ENCODE results near the gene ATXN1. TPM values are rescaled to one million over a fixed set of nuclear protein-coding genes. Genes with fewer than 3 reads are reported as not detected.

Gene ATXN1
- total RNA-seq, 1 donor from 2014 or later: 23.7 TPM

DNA sequence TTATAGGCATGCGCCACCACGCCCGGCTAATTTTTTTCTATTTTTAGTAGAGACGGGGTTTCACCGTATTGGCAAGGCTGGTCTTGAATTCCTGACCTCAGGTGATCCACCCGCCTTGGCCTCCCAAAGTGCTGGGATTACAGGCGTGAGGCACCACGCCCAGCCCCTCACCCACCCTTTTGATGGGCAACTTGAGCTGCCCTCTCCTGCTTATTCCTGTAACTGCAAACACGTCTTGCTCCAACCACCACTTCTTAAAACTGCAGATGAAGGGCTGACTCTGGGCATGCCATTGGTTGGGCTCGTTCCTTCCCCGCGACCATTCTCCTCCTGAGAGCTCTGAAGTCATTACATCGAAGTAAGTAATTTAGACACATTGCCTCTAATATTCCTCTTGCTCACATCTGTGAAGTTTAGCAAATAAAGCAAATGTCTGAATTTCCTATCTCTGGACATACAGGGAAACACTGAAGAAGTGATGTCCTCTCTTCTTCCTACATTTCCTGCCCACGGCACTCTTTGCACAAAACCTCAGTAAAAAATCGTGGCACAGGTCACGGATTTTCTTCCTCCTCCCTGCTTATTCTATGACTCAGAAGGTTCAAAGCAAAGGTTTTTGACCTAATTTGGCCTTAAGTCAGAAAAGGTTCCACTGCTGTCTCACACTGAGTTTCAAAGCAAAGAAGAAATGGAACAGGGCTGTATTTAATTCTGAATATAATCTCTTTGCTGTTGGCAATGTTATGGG, 405.4 kb downstream of the ATXN1 start:
- no peak for DNase-seq (ENCODE audit: extremely low read depth, low read depth, low spot score)

- no peak for DNase-seq (ENCODE audit: extremely low read depth, low read depth, low spot score)
Observed at GRCh38 chr6:16355238-16355637, 406.0 kb downstream of the ATXN1 start.

DNA sequence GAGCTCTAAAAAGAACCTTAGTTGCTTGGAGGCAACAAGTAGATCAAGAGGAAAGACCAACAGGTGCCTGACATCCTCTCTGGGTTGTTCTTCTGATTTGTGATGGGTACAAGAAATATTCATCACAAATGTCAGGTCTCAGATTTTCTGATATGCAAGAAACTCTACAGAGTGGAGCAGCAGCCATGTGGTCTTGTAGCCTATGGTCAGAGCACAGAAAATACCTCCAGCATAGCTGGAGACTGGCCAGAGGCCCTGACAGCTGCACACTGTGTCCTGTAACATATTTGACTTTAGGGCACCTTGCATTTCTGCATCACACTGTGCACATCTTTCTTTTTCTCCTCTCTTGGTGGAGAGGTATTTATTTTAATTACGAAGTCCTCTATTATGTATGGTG, 406.6 kb downstream of the ATXN1 start:
- DNase-seq (ENCODE audit: extremely low read depth, low read depth, low spot score): no peak

GRCh38 chr6:16352821-16353438, 408.3 kb downstream of the ATXN1 start:
- no peak for DNase-seq (ENCODE audit: extremely low read depth, low read depth, low spot score)

GRCh38 chr6:16352258-16352635, 409.0 kb downstream of the ATXN1 start:
- DNase-seq (ENCODE audit: extremely low read depth, low read depth, low spot score): no peak

DNA sequence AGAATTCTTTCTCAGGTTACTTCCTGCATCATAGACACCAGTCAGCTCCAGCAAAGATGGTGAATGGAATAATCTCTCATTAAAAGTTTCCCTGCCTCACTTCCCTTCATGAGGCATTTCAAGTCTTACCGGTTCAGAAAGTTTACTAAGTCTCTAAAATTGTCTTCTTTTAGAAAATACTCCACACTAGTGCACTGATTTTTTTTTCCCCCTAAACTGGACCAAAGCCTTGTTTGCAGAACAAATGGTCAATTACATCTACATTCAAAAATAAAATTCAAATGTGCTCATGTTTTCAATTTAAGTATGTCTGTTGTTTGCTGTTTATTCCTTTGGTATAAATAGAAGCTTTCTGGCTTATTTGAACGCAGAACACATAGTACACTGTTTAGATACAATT, 411.7 kb downstream of the ATXN1 start:
- no peak for DNase-seq (ENCODE audit: extremely low read depth, low read depth, low spot score)

DNA sequence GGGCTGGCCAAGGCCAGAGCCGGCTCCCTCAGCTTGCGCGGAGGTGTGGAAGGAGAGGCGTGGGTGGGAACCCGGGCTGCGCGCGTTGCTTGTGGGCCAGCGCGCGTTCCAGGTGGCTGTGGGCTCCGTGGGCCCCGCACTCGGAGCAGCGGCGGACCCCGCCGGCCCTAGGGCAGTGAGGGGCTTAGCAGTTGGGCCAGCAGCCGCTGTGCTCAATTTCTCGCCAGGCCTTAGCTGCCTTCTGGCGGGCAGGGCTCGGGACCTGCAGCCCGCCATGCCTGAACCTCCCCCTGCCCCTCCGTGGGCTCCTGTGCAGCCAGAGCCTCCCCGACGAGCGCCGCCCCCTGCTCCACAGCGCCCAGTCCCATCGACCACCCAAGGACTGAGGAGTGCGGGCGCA, 414.4 kb downstream of the ATXN1 start:
- no peak for DNase-seq (ENCODE audit: extremely low read depth, low read depth, low spot score)

DNA sequence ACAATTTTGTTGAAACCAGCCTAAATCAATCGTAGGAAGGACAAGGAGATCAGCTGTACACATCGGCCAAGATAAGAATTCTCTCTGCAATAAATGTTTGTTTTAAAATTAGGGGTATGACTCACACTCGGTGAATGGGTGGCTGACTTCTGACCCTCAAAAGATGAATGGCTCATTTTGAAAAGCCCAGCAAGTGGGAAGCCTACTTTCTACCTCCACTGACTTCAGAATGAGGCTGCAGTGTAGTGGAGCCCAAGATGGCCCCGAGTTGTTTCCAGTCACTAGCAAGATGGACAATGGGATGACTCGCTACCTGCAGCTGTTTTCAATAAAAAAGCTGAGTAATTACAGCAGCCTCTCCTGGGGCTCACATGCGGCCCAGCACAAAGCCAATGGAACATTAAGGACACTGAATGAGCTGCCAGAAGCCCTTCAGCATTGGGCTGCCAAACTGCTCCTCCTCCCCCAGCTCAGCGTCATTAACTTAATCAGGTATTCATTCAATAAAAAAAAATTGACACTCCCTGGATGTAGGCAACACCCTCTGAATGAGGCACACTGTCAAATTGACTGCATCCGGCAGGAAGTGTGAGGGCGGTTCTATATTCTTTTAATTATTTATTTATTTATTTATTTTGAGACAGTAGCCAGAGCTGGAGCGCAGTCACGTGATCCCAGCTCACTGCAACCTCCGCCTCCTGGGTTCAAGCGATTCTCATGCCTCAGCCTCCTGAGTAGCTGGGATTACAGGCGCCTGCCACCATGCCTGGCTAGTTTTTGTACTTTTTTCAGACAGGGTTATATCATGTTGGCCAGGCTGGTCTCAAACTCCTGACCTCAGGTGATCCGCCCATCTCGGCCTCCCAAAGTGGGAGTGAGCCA, 415.6 kb downstream of the ATXN1 start:
- peak; percentile 51 for DNase-seq (ENCODE audit: extremely low read depth, low read depth, low spot score)

DNA sequence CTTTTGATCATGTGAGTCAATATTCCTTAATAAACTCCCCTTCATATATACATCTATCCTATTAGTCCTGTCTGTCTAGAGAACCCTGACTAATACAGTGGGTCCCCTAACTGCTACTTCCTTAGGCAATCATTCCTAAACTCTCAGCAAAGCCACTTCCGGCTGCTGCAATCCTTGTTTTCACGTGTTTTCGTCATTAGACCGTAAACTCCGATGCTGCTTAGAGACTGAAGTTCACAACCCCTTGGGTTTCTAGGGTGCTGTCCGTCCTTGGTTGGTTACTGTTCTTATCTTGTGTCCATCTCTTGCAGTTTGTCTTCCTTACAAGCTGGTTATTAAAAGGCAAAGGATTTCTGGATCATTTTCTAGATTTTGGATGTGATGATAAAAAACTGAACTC, 416.5 kb downstream of the ATXN1 start:
- no peak for DNase-seq (ENCODE audit: extremely low read depth, low read depth, low spot score)

DNA sequence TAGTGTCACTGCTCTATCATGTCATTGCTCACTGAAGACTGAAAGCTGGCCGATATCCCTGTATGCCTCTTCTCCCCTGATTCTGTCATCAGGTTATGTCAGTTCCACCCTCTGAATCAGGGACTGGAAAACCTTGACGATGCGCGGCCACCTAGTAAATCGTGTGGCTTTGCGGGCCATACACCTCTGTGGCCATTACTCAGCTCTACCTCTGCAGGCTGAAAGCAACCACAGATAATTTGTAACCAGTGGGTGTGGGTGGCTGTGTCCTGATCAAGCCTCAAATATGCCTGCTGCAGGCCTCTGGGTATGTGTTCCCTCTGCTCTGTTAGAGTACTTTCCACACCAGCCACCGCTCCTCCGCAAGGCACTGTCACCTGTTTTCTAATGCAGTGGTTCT, 417.7 kb downstream of the ATXN1 start:
- DNase-seq (ENCODE audit: extremely low read depth, low read depth, low spot score): no peak

DNA sequence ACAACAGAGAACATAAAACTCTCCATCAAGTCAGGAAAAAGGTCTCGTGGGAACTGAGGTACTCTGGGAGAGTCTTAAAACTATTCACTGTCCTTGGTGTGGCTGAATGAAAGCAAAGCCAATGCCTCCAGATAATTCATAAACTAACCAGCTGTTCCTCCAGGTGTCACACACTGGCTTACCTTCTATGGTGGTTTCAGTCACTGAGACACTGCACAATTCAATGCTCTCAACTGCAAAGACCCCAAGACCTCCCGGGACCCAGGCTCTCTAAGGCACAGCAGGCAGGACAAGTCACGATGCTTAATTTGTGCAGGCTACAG, 422.0 kb downstream of the ATXN1 start:
- no peak for DNase-seq (ENCODE audit: extremely low read depth, low read depth, low spot score)

DNA sequence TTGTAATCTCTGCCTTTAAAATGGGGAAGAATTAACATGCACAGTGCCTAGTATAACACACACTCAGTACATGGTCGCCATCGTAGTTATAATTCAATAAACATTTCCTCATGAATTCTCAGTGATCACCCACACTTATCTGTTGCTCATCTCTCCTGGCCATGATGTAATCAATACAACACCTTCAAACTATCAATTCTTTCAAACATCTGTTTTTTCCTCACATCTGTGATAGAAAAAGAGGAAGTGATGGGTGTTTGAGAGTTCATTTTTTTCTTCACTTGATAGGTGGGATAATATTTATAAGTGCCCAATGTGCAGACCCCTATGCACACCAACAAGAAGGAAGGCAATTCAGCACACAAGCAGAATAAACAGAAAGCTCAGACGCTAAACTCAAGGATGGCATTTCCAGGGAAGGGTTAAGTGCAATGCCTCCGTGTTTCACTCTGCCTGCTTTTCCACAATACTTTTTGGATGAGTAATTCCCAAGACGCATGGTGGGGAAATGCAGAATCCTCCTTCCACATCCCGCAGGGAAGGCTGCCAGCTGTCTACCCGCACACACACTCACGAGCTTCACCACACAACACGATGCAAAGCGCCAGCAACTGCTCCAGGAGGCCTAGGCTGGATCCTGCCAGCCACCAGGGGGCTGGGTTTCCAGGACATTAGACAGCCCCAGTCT, 422.5 kb downstream of the ATXN1 start:
- peak; percentile 87 for DNase-seq (ENCODE audit: extremely low read depth, low read depth, low spot score)

DNA sequence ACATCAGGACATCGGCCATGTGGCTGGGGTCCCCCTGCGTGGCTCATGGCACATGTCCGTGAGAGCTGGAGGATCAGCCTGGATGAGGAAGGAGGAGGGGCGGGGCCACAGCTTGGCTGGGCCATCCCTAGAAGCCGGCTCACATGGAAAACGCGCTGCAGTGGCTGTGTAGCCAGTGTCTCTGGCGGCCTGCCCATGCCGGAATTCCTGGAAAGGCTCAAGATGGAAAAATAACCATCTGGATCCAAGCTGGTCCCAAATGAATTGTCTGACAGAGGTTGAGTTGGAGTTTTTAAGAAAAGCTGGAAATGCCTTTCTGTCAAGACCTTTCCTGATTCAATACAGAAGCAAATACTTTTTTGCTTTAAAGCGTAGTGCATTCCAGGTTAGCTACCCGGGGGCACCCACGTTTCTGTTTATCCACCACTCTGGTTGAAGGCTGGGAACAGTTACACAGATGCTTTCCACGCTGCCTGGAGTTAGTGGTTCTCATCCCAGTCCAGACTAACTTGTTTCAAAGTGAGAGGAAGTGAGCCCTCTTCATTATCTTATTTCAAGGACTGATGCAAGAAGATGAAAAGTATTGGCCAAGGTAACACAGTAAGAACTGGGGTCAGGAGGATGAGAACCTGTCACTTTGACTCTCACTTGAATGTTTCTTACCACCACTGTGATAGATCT, 423.8 kb downstream of the ATXN1 start:
- DNase-seq (ENCODE audit: extremely low read depth, low read depth, low spot score): peak; percentile 98

- no peak for DNase-seq (ENCODE audit: extremely low read depth, low read depth, low spot score)
Observed at GRCh38 chr6:16336911-16337294, 424.4 kb downstream of the ATXN1 start.

GRCh38 chr6:16336056-16336818, 425.0 kb downstream of the ATXN1 start:
- DNase-seq (ENCODE audit: extremely low read depth, low read depth, low spot score): no peak

DNA sequence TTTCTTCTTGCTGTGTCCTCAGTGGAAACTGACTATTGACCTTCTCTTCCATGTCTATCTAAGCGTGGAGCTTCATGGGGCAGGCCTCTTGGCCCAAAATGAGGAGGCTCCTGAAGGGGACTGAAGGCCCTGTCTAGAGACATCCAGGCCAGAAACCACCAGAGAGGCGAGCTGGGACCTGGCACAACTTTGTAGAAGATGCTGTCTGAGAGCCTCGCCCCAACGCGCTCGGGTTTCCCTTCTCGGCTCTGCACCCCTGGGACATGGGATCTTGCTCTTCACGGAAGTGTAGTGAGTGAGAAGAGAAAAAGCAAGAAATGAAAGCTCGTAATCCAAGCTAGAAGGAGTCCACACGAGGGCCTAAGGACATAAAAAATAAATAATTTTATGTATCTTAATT, 426.1 kb downstream of the ATXN1 start:
- no peak for DNase-seq (ENCODE audit: extremely low read depth, low read depth, low spot score)

GRCh38 chr6:16334671-16335070, 426.6 kb downstream of the ATXN1 start:
- no peak for DNase-seq (ENCODE audit: extremely low read depth, low read depth, low spot score)

- no peak for DNase-seq (ENCODE audit: extremely low read depth, low read depth, low spot score)
Observed at GRCh38 chr6:16333580-16333979, 427.7 kb downstream of the ATXN1 start.

DNA sequence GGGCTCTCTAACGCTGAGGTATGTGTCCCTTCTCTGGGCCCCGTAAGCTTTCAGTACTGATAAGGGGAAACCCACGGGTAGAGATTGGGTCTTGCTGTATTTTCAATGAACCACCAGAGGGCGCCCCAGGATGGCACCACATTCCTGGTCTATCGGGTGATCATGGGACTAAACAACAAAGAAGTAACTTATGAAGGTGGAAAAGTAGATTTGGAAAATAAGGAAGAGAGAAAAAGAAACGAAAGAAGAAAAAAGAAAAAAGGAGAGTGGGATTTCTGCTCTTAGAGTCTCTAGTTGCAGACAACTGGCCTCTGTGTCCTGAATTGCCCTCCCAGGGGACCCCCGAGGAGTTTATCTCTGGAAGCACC, 429.1 kb downstream of the ATXN1 start:
- peak; percentile 68 for DNase-seq (ENCODE audit: extremely low read depth, low read depth, low spot score)
